ENCODE results near the gene TAAR8. TPM values are rescaled to one million over a fixed set of nuclear protein-coding genes. Genes with fewer than 3 reads are reported as not detected.

TAAR8 gene, protein sequence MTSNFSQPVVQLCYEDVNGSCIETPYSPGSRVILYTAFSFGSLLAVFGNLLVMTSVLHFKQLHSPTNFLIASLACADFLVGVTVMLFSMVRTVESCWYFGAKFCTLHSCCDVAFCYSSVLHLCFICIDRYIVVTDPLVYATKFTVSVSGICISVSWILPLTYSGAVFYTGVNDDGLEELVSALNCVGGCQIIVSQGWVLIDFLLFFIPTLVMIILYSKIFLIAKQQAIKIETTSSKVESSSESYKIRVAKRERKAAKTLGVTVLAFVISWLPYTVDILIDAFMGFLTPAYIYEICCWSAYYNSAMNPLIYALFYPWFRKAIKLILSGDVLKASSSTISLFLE
- not detected for total RNA-seq
- 0 reads per million in 2 donors for total RNA-seq

DNA sequence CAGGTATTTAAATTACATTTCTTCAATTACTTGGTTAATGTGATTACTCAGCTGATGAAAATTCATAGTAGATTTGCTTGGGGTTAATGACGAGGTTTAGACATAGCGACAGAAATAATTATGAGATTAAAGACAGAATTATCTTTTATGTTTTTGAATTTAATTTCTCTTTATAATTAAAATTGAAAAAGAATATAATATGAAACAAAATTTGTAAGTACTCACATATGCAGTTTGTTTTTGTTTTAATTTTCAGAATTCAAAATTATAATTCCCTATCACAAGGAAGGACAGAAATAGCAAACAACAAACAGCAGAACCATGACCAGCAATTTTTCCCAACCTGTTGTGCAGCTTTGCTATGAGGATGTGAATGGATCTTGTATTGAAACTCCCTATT is at the start of gene TAAR8:
TAAR8 (plus strand) TSS at position 301 of the 400 bp plus-strand sequence; CDS start at position 322, 21 bp downstream.
- Mint-ChIP-seq H3K27me3 (peaks cover 42% of the 10 kb centered on the region), H3K36me3 (ENCODE audit: low read depth) (no peaks in the 10 kb centered on the region), H3K4me1 (peaks cover 3% of the 10 kb centered on the region), H3K27ac (no peak within 1 kb of the TSS), H3K4me3 (no peak within 1 kb of the TSS)
- DNase-seq (no peak), ATAC-seq (no peak)
- no peaks in the 10 kb centered on the region for H3K9me3 ChIP-seq (ENCODE audit: control insufficient read depth, low read length, poor library complexity, severe bottlenecking)

DNA sequence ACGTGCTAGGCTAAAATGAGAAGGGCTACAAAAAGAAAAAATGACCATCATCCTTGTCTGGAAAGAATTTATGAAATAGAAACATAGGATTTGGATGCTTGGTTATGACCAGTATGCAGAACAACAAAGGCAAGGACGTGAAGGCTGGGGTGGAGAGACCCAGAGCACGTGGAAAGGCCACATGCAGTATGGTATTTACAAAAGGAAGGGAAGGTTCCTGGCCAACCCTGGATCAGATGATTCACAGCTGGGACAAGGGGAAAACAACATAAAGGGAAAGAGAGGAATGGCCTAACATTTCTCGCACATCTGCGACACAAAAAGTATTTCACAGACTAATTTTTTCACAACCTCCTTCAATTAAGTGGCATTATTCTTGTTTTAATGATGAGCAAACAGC is 47.7 kb upstream of the TAAR8 start:
- Mint-ChIP-seq H3K4me1 (peaks cover 47% of the 10 kb centered on the region), H3K36me3 (ENCODE audit: low read depth) (peaks cover 9% of the 10 kb centered on the region), H3K27ac (no peak overlapping the region), H3K4me3 (no peak overlapping the region), H3K27me3 (no peaks in the 10 kb centered on the region)
- H3K9me3 ChIP-seq (ENCODE audit: control insufficient read depth, low read length, poor library complexity, severe bottlenecking): no peaks in the 10 kb centered on the region
- DNase-seq (no peak), ATAC-seq (no peak)

DNA sequence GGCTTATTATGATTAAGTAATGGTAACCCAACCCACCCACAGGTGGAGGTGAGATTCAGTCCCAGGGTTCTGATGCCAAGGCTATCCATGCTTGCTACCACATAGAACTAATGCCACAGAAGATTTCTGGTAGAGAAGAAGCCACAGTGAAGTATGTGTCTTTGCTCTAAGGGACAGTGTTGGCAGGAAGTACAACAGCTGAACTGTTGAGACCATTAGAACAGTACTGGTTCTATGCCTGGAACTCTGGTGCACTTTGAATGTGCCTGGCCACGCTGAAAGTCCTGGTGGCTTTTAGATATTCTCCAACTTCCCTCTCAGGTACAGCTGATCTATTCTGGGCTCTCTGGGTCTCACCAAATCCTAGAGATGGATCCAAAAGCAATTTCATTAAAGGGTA is 47.3 kb upstream of the TAAR8 start:
- Mint-ChIP-seq H3K4me3 (no peak overlapping the region), H3K27ac (no peak overlapping the region), H3K4me1 (peaks cover 46% of the 10 kb centered on the region), H3K36me3 (ENCODE audit: low read depth) (peaks cover 8% of the 10 kb centered on the region), H3K27me3 (no peaks in the 10 kb centered on the region)
- ATAC-seq: no peak
- H3K9me3 ChIP-seq (ENCODE audit: control insufficient read depth, low read length, poor library complexity, severe bottlenecking): no peaks in the 10 kb centered on the region
- no peak for DNase-seq

DNA sequence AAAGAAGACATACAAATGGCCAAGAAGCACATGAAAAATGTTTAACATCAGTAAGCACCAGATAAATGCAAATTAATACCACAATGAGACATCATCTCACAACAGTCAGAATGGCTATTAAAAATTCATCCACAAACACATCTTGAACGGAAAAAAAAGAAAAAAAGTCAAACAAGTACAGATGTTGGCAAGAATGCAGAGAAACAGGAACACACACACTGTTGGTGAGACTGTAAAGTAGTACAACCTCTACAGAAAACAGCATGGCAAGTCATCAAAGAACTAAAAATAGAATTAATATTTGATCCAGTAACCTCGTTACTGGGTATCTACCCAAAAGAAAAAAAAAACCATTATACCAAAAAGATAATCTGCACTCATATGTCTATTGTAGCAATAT is 46.0 kb upstream of the TAAR8 start:
- ATAC-seq (no peak), DNase-seq (no peak)
- H3K4me3 Mint-ChIP-seq: peak overlapping the region; percentile 12
- H3K4me1 Mint-ChIP-seq: peaks cover 49% of the 10 kb centered on the region
- H3K36me3 Mint-ChIP-seq (ENCODE audit: low read depth): peaks cover 3% of the 10 kb centered on the region
- no peaks in the 10 kb centered on the region for H3K27me3 Mint-ChIP-seq
- H3K27ac Mint-ChIP-seq: no peak overlapping the region
- H3K9me3 ChIP-seq (ENCODE audit: control insufficient read depth, low read length, poor library complexity, severe bottlenecking): no peaks in the 10 kb centered on the region

DNA sequence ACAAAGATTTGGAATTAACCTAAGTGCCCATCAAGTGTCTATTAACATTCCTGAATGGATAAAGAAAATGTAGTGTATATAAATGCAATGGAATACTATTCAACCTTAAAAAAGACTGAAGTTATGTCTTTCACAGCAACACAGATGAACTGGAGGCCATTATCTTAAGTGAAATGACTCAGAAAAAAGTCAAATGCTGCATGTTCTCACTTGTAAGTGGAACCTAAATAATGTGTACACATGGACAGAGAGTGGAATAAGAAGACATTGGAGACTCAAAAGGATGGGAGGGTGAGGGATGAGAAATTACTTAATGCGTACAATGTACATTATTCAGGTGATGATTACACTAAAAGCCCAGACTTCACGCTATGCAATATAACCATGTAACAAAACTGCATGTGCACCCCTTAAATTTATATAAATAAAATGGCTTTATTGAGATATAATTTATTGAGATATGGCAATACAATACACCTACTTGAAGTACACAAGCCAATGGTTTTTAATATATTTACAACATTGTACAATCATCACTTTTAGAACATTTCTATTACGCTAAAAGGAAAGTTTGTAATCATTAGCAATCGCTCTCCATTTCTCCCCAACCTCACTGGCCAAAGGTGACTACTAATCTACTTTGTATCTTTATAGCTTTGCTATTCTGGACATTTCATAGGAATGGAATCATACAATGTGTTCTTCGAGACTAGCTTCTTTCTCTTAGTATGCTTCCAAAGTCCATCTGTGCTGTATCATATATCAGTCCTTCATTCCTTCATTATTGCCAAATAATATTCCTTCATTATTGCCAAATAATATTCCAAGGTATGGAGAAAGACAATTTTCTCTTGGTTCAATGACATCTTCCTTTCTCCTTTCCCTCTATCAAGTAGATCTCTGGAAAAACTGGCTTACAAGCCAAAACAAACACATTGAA is 45.3 kb upstream of the TAAR8 start:
- Mint-ChIP-seq H3K36me3 (ENCODE audit: low read depth) (peaks cover 2% of the 10 kb centered on the region), H3K27ac (no peak overlapping the region), H3K4me1 (peaks cover 50% of the 10 kb centered on the region), H3K27me3 (no peaks in the 10 kb centered on the region), H3K4me3 (no peak overlapping the region)
- DNase-seq: no peak
- ATAC-seq: no peak
- H3K9me3 ChIP-seq (ENCODE audit: control insufficient read depth, low read length, poor library complexity, severe bottlenecking): no peaks in the 10 kb centered on the region

DNA sequence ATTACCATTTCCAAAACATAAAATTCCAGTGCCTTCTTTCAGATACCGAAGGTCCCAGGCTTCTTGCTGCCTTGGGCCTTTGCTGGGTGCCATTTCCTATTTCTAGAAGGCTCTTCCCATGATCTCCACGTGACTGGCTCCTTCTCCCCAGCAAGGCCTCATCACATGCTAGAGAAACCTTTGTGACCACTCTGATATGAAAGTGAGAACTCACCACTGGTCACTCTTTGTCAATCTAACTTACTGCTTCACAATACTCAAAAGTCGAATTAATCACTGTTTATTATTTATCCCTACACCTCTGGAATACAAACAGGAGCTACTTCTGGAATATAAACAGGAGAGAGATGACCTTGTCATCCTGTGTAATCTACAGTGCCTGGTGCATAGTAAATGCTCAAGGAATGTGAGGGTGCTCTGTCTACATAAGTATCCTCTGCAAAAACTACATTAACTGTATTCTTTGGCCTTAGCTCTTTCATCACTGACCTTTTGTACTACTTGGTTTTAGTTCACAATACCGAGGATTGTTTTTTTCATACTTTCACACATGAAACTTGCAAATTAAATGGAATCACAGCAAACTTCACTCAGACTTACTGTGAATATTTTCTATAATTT is 41.2 kb upstream of the TAAR8 start:
- ATAC-seq: no peak
- Mint-ChIP-seq H3K4me3 (peak overlapping the region; percentile 98), H3K36me3 (ENCODE audit: low read depth) (peaks cover 4% of the 10 kb centered on the region), H3K27ac (no peak overlapping the region), H3K27me3 (no peaks in the 10 kb centered on the region), H3K4me1 (peaks cover 43% of the 10 kb centered on the region)
- no peaks in the 10 kb centered on the region for H3K9me3 ChIP-seq (ENCODE audit: control insufficient read depth, low read length, poor library complexity, severe bottlenecking)
- no peak for DNase-seq

DNA sequence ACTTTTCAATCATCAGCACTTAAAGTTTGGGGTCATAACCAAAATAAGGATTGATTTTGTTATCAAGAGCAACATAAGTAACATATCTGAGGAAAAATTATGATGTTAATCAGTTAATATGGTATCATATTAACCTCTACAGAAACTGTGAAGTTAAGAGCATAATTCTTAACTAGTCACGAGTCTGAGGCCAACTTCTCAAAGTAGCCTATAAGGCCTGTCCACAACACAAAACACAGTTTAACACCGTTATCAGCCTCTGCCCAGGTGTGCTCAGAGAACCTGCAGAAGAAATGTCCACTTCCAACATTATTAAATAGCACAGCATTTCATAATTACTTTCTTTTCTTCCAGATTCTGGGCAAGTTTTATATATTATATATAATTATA is 40.6 kb upstream of the TAAR8 start:
- no peaks in the 10 kb centered on the region for H3K9me3 ChIP-seq (ENCODE audit: control insufficient read depth, low read length, poor library complexity, severe bottlenecking)
- Mint-ChIP-seq H3K27me3 (no peaks in the 10 kb centered on the region), H3K4me3 (peak overlapping the region; percentile 98), H3K36me3 (ENCODE audit: low read depth) (peaks cover 4% of the 10 kb centered on the region), H3K4me1 (peaks cover 38% of the 10 kb centered on the region), H3K27ac (no peak overlapping the region)
- DNase-seq: no peak
- ATAC-seq: no peak

DNA sequence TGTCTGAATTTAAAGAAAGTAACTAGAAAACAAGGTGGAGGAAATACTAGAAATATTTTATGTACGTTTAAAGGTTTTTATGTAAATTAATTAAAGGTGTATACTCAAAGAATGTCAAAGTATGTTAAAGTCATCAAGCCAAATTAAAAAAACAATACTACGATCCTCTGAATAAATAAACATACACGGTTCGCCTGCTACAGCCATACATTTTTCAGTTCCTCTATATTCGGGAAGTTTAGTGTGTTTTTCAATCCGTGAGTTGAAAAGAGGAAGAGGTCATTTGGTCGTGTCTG is 40.2 kb upstream of the TAAR8 start:
- DNase-seq: no peak
- H3K27ac Mint-ChIP-seq: no peak overlapping the region
- H3K4me1 Mint-ChIP-seq: peaks cover 37% of the 10 kb centered on the region
- no peaks in the 10 kb centered on the region for H3K9me3 ChIP-seq (ENCODE audit: control insufficient read depth, low read length, poor library complexity, severe bottlenecking)
- no peaks in the 10 kb centered on the region for H3K27me3 Mint-ChIP-seq
- ATAC-seq: no peak
- peaks cover 4% of the 10 kb centered on the region for H3K36me3 Mint-ChIP-seq (ENCODE audit: low read depth)
- peak overlapping the region; percentile 98 for H3K4me3 Mint-ChIP-seq

DNA sequence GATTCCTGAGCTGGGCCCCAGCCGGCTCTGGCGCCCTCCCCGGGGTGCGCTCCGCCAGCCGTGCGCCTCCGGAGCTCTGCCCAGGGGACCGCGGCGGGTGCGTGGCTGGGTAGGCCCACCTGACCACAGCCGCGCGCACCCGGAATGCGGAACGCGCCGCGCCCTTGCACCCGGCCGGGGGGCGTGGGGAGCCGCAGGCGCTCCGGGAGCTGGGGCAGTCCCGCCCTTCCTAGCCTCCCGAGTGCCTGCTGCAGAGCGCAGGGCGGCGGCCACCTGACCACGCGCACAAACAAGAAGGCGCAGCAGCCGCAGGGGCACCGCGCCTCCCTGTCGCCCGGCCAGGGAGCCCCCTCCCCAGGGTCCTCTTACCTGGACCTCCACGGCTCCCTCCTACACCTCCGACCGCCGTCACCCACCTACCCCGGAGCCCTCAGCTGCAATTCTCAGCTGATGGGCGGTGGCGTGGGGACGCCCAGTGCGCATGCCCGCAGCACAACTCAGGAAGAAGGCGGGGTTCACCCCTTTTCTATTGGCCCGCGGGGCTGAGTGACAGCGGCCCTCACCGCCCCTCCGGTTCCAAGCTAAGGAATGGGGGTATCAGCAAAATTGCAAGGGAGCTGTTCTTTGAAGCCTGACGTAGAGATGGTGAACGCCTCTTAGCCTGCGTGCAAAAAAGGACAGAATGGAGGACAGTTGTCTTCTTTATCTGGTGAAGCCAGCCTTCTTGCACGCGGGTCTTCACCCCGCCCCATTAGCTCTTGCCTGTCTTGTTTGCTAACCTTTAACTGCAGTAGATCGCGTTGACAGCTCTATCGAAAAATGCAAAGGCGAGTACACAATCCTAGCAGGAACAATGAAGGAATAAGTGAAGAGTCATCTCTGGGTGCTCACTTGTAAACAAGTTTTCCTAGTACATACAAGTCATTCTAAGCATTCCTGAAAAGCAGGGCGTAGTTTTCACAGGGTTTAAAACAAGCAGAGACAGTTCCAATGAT is 39.5 kb upstream of the TAAR8 start, which contains the start of gene STX7:
STX7 (minus strand) TSS at position 479 of the 995 bp plus-strand sequence. CDS start 9,586 bp downstream, outside the sequence.
- peaks cover 30% of the 10 kb centered on the region for H3K4me1 Mint-ChIP-seq

DNA sequence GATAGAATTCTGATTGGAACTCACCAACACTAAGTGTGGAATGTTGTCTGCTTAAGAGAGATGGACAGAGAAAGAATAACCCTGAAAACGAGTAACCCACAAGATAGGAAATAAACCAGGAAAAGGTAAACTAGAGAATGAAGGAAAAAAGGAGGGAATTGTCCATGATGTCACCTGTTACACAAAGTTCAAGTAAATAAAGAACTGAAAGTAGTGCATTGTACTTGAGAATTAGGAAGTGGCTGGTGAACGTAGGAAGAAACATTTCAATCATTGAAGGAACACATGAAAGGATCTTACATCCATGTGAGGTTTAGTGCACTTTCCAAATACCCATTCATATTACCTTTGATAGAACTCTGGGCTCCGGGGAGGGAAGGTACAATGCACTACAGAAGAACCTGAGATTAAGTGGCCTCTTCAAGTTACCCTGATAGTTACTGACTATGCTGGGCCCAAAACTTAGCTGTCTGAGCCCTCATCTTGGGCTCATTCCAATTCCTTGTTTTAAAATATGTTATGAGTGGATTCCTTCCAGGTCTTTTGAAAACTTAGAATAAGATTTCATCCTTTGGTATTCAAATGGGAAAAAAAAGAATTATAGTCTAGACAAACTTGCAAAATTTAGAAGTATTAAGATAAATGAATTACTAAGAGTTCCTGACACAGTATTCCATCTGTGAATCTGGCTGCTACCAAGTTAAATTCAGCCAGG is 38.5 kb upstream of the TAAR8 start:
- no peaks in the 10 kb centered on the region for H3K9me3 ChIP-seq (ENCODE audit: control insufficient read depth, low read length, poor library complexity, severe bottlenecking)
- Mint-ChIP-seq H3K27me3 (peaks cover 4% of the 10 kb centered on the region), H3K4me1 (peaks cover 23% of the 10 kb centered on the region), H3K27ac (no peak overlapping the region), H3K4me3 (peak overlapping the region; percentile 98), H3K36me3 (ENCODE audit: low read depth) (peaks cover 2% of the 10 kb centered on the region)
- DNase-seq (no peak), ATAC-seq (no peak)

More for the DNA sequence above, 39.5 kb upstream of the TAAR8 start, which contains the start of gene STX7:
- ATAC-seq (peak; percentile 93), DNase-seq (peak; percentile 75 to 78 (median 76))
- Mint-ChIP-seq H3K36me3 (ENCODE audit: low read depth) (peaks cover 2% of the 10 kb centered on the region), H3K27me3 (no peaks in the 10 kb centered on the region), H3K27ac (no peak within 1 kb of the TSS), H3K4me3 (peak within 1 kb of the TSS; percentile 98)
- H3K9me3 ChIP-seq (ENCODE audit: control insufficient read depth, low read length, poor library complexity, severe bottlenecking): no peaks in the 10 kb centered on the region

DNA sequence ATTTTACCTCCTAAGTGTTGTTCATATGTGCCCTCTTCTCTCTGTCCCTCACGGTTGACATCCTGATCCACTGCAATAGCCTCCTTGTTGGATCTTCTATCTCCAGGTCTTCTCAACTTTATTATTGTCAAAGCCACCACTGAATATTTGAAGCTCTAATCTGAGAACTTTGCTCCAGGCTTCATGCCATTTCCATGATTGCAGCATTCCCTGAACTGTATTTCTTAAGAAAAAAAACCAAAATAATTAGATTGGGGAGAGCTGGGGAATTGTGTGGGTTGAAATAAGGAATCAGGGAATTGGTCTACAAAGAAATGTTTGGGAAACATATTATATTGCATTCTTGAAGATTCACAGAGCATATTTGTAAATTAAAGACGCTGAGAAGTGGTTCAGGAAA is 37.1 kb upstream of the TAAR8 start:
- peaks cover 2% of the 10 kb centered on the region for H3K36me3 Mint-ChIP-seq (ENCODE audit: low read depth)
- no peak for ATAC-seq
- H3K27ac Mint-ChIP-seq: no peak overlapping the region

DNA sequence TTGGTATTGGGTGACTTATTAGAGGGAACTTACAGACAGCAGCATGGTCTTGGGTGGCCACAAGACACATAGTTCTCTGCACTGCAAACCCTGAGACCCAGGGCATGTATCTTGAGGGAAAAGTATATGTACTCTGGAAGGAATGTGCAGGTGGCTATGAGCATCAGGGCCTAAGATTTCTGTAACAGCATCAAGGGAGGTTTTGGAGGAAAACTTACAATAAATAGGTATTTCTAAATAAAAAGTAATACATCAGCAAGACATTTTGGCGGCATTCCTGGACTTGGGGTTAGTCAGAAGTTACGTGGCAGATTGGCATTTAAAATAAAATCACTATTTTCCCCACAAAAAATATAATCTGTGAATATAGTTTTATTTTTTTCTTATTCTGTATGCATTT is 31.5 kb upstream of the TAAR8 start:
- Mint-ChIP-seq H3K36me3 (ENCODE audit: low read depth) (no peaks in the 10 kb centered on the region), H3K4me1 (no peaks in the 10 kb centered on the region), H3K27me3 (peaks cover 41% of the 10 kb centered on the region), H3K4me3 (no peak overlapping the region), H3K27ac (no peak overlapping the region)
- DNase-seq (no peak), ATAC-seq (no peak)
- no peaks in the 10 kb centered on the region for H3K9me3 ChIP-seq (ENCODE audit: control insufficient read depth, low read length, poor library complexity, severe bottlenecking)

More for the DNA sequence above, 37.1 kb upstream of the TAAR8 start:
- H3K9me3 ChIP-seq (ENCODE audit: control insufficient read depth, low read length, poor library complexity, severe bottlenecking): no peaks in the 10 kb centered on the region
- Mint-ChIP-seq H3K4me3 (no peak overlapping the region), H3K27me3 (peaks cover 9% of the 10 kb centered on the region), H3K4me1 (peaks cover 20% of the 10 kb centered on the region)
- DNase-seq: no peak

Data from T-helper 17 cell (primary cell).